ENCODE data around the gene TRAPPC1. TPM values are rescaled to one million over a fixed set of nuclear protein-coding genes. Genes with fewer than 3 reads are reported as not detected.

TRAPPC1 gene
- total and polyA plus RNA-seq, 10 donors, result 71.1 to 172 (median 114) TPM

DNA sequence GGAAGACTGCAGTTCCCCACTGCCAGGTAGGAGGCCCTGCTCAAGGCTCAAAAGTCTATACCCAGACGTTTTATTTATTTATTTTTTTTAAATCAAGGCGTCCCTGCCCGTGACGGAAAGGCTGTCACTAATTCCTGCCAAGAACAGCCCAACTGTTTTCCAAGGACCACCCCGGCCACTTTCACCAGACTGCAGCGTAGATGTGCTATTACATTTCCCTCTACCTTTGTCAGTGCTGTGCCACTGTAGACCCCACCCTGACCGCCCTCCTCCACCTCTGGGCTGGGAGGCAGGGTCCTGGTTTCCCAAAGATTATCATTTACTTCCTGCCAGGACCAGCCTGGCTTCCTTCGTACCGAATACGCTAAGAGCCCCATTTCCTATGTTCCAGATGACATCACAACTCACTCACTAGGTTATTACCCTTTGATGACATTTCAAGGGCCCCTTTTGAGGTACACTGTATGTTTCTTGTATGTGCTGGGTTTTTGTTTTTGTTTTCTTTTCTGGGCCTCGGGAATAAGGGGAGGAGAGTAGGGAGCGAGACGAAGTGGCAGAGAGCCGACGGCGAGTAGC lies 9.4 kb downstream of the TRAPPC1 start:
- peak overlapping the region; percentile 6 to 74 (median 40) for H3K4me3 ChIP-seq
- peak overlapping the region; percentile 52 to 83 (median 76) for H3K27ac ChIP-seq
- no peak for TF ChIP-seq POLR2A (IDR thresholded peaks at IDR 0.05)
- TF ChIP-seq POLR2AphosphoS5 (IDR thresholded peaks at IDR 0.05), result no peak
- TF ChIP-seq, protein P1, sequence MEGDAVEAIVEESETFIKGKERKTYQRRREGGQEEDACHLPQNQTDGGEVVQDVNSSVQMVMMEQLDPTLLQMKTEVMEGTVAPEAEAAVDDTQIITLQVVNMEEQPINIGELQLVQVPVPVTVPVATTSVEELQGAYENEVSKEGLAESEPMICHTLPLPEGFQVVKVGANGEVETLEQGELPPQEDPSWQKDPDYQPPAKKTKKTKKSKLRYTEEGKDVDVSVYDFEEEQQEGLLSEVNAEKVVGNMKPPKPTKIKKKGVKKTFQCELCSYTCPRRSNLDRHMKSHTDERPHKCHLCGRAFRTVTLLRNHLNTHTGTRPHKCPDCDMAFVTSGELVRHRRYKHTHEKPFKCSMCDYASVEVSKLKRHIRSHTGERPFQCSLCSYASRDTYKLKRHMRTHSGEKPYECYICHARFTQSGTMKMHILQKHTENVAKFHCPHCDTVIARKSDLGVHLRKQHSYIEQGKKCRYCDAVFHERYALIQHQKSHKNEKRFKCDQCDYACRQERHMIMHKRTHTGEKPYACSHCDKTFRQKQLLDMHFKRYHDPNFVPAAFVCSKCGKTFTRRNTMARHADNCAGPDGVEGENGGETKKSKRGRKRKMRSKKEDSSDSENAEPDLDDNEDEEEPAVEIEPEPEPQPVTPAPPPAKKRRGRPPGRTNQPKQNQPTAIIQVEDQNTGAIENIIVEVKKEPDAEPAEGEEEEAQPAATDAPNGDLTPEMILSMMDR (IDR thresholded peaks at IDR 0.05 in 8 of 11, conservative IDR thresholded peaks at IDR 0.05 in 3 of 11), result no peak

DNA sequence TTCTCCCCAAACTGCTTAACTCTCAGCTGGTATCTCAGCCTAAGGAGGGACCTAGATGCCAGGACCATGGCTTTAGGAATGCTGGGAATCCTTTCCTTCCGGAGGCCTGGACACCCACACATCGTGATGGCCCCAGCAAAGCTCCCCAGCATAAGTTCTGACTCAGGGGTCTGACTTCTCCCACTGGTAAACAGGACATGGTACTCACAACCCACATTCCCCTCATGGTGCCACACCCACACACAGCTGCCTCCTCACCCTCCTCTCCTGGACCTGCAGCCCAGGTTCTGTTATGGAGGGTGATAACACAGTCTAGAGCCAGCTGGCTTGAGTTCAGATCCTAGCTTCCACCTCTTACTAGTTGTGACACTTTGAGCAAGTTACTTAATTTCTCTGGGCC lies 14.9 kb downstream of the TRAPPC1 start:
- 90 to 93% (median 91%) methylated on average over 2 of the region's 2 CpGs; no CpG with 5 or more reads in 1 of the 5 donors for WGBS, 5 donors
- DNase-seq, result no peak

More for the DNA sequence above, 9.4 kb downstream of the TRAPPC1 start:
- Histone ChIP-seq H3K27me3 (replicated peaks in 1 of 7) (no peaks in the 10 kb centered on the region), H3K4me1 (peaks cover 5 to 26% (median 17%) of the 10 kb centered on the region in 6 donors), H3K36me3 (peaks cover 0 to 8% (median 0%) of the 10 kb centered on the region in 6 donors), H3K9me3 (no peaks in the 10 kb centered on the region)
- 32 to 41% (median 33%) methylated on average over 16 of the region's 16 CpGs for WGBS, 5 donors
- DNase-seq, result no peak
- intact Hi-C loops (cut with DNase I; ENCODE audit: low total_unique reads), result no loop called here

DNA sequence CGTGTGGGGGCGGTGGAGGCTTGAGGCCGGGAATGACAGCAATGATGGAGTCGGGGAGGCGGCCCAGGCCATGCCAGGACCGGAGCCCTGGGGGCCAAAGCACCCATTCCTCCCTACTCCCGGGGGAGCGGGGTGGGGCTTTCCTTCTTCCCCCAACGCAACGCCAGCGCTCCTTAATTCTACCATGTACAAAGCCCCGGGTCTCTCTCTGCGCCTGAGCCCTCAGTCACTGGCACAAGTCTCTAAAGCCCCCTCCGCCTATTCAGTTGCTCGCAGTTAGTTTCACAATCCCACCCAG lies 15.4 kb downstream of the TRAPPC1 start:
- no peak for TF ChIP-seq POLR2AphosphoS5 (IDR thresholded peaks at IDR 0.05)
- TF ChIP-seq, protein P1 (IDR thresholded peaks at IDR 0.05 in 8 of 11, conservative IDR thresholded peaks at IDR 0.05 in 3 of 11), result no peak
- intact Hi-C loops (cut with DNase I; ENCODE audit: low total_unique reads), result loop anchor here (2.0 kb wide), 1 partner anchor 74 kb away; no protein-coding TSS in a partner anchor
- WGBS, 5 donors, result 52 to 68% (median 55%) methylated on average over 10 to 15 of the region's 15 CpGs
- Histone ChIP-seq H3K4me1 (peaks cover 12 to 39% (median 27%) of the 10 kb centered on the region in 6 donors), H3K36me3 (peaks cover 0 to 12% (median 9%) of the 10 kb centered on the region in 6 donors), H3K27ac (peak overlapping the region; percentile 83 to 94 (median 92)), H3K9me3 (no peaks in the 10 kb centered on the region), H3K4me3 (peak overlapping the region; percentile 31 to 78 (median 74)), H3K27me3 (replicated peaks in 1 of 7) (no peaks in the 10 kb centered on the region)
- no peak for DNase-seq

More for the DNA sequence above, 14.9 kb downstream of the TRAPPC1 start:
- Histone ChIP-seq H3K9me3 (no peaks in the 10 kb centered on the region), H3K27ac (peak overlapping the region in 3 of 8 donors; percentile 90 to 93 (median 92)), H3K4me3 (peak overlapping the region in 2 of 8 donors; percentile 66 to 78), H3K4me1 (peaks cover 12 to 39% (median 27%) of the 10 kb centered on the region in 6 donors), H3K27me3 (replicated peaks in 1 of 7) (no peaks in the 10 kb centered on the region), H3K36me3 (peaks cover 0 to 8% (median 4%) of the 10 kb centered on the region in 6 donors)
- TF ChIP-seq POLR2AphosphoS5 (IDR thresholded peaks at IDR 0.05), result no peak
- no peak for TF ChIP-seq POLR2A (IDR thresholded peaks at IDR 0.05)
- TF ChIP-seq, protein P1 (IDR thresholded peaks at IDR 0.05 in 8 of 11, conservative IDR thresholded peaks at IDR 0.05 in 3 of 11), result no peak
- intact Hi-C loops (cut with DNase I; ENCODE audit: low total_unique reads), result loop anchor here (2.0 kb wide), 1 partner anchor 74 kb away; no protein-coding TSS in a partner anchor

DNA sequence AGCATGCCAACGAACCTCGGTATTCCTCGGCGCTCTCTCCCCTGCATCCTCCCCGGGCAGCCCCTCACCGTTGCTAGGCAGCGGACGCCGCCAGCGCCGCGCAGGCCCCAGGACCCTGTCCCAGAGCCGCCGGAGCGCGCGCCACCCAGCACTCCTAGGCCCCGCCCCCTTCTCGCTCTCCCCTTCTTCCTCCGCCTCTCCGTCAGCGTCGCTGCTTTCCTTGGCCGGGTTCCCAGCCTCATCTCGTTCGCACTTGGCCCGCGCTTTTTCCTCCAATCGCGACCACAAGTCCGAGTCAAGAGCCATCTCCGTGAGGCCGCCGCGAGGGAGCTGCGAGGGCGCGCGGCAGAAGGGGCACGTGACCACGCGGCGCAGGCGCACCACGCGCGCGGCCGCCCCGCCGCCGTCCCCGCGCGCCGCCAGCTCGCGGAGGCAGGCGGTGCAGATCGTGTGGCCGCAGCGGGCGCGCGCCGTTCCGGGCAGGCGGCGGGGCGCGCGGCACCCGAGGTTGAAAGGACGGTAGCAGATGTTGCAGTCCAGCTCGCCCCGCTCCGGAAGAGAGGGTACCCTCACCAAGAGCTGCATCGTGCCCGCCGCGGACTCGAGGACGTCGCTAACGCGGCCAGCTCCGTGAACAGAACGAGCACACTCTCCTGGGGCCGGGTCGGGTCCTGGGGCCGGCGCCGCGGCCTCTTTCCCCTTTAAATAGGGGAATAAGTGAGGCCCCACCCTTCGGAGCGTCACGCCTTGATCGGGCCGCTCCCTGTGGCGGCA lies 15.9 kb downstream of the TRAPPC1 start, which contains the start of gene RNF227:
Gene RNF227, minus strand, starts transcription at position 679 of the 774 bp plus-strand sequence. Its CDS starts 94 bp downstream, at position 585.
- Histone ChIP-seq H3K4me1 (peaks cover 12 to 39% (median 27%) of the 10 kb centered on the region in 6 donors), H3K27ac (peak within 1 kb of the TSS; percentile 83 to 94 (median 92)), H3K4me3 (peak within 1 kb of the TSS; percentile 64 to 78 (median 76)), H3K9me3 (no peaks in the 10 kb centered on the region), H3K27me3 (replicated peaks in 1 of 7) (no peaks in the 10 kb centered on the region), H3K36me3 (peaks cover 0 to 18% (median 14%) of the 10 kb centered on the region in 6 donors)
- 0 to 2% (median 1%) methylated on average over 29 to 100 of the region's 100 CpGs for WGBS, 5 donors
- peak; percentile 94 for DNase-seq
- intact Hi-C loops (cut with DNase I; ENCODE audit: low total_unique reads), result loop anchor here (2.0 kb wide), 1 partner anchor 75 kb away; no protein-coding TSS in a partner anchor
- TF ChIP-seq, protein P1 (IDR thresholded peaks at IDR 0.05 in 8 of 11, conservative IDR thresholded peaks at IDR 0.05 in 3 of 11), result peak in 1 of 11 experiments; percentile 23
- TF ChIP-seq POLR2A (IDR thresholded peaks at IDR 0.05) (no peak), POLR2AphosphoS5 (IDR thresholded peaks at IDR 0.05) (peak; percentile 76 to 85 (median 81))

Data from spleen (tissue), 11 donors.